H9 (cell line): ENCODE results near the gene ATP5F1B. TPM values are rescaled to one million over a fixed set of nuclear protein-coding genes. Genes with fewer than 3 reads are reported as not detected.

Source experiments
- DNase-seq: peaks from one replicate; pipeline ENCODE4 v3.0.0-alpha.2; 2017
- H2AFZ ChIP-seq: one replicate; pipeline ENCODE4 v1.6.1; 2013; ENCODE audit warnings: mild to moderate bottlenecking, low read length, control low read depth, moderate library complexity
- H2AK5ac ChIP-seq: 2 replicates; pipeline ENCODE4 v1.6.1; 2013; ENCODE audit warnings: low read length, control low read depth, mixed read lengths; ENCODE audit not compliant: insufficient read length
- H2BK120ac ChIP-seq: one replicate; pipeline ENCODE4 v1.6.1; 2013; ENCODE audit warnings: low read depth, mild to moderate bottlenecking, low read length, control low read depth, inconsistent platforms; ENCODE audit not compliant: poor library complexity, severe bottlenecking
- H2BK12ac ChIP-seq: 2 replicates; pipeline ENCODE4 v1.6.1; 2013; ENCODE audit warnings: low read length, control low read depth, mixed read lengths, low read depth; ENCODE audit not compliant: insufficient read length
- H2BK15ac ChIP-seq: 2 replicates; pipeline ENCODE4 v1.6.1; 2013; ENCODE audit warnings: low read depth, low read length, control low read depth
- H2BK20ac ChIP-seq: one replicate; pipeline ENCODE4 v1.6.1; 2013; ENCODE audit warnings: low read depth, mild to moderate bottlenecking, low read length, control low read depth, inconsistent platforms; ENCODE audit not compliant: poor library complexity, severe bottlenecking
- H2BK5ac ChIP-seq: 2 replicates; pipeline ENCODE4 v1.6.1; 2013; ENCODE audit warnings: low read length, control low read depth, mixed read lengths; ENCODE audit not compliant: insufficient read length
- H3K14ac ChIP-seq: 2 replicates; pipeline ENCODE4 v1.6.1; 2013; ENCODE audit warnings: low read length, control low read depth; ENCODE audit not compliant: insufficient read depth
- H3K18ac ChIP-seq: 2 replicates; pipeline ENCODE4 v1.6.1; 2013; ENCODE audit warnings: low read depth, mild to moderate bottlenecking, mixed read lengths, low read length, control low read depth; ENCODE audit not compliant: insufficient read length
- H3K23ac ChIP-seq: 2 replicates; pipeline ENCODE4 v1.6.1; 2013; ENCODE audit warnings: low read length, control low read depth, mixed read lengths, low read depth; ENCODE audit not compliant: insufficient read length
- H3K23me2 ChIP-seq: 2 replicates; pipeline ENCODE4 v1.6.1; 2013; ENCODE audit warnings: low read depth, mild to moderate bottlenecking, mixed read lengths, low read length, control low read depth; ENCODE audit not compliant: insufficient read length, poor library complexity, severe bottlenecking
- H3K27ac ChIP-seq: 2 replicates; pipeline ENCODE4 v1.5.1; 2013; ENCODE audit warnings: low read length, control low read depth, mixed read lengths, low read depth; ENCODE audit not compliant: insufficient read length
- H3K27me3 ChIP-seq: 2 replicates; pipeline ENCODE4 v1.6.1; 2013; ENCODE audit warnings: low read length, control low read depth, inconsistent platforms; ENCODE audit not compliant: insufficient read depth
- H3K4ac ChIP-seq: 2 replicates; pipeline ENCODE4 v1.6.1; 2013; ENCODE audit warnings: low read depth, mild to moderate bottlenecking, control low read depth, inconsistent platforms, low read length, moderate library complexity
- H3K4me1 ChIP-seq: 2 replicates; pipeline ENCODE4 v1.6.1; 2013; ENCODE audit warnings: low read length, control low read depth, inconsistent platforms; ENCODE audit not compliant: insufficient read depth
- H3K4me2 ChIP-seq: 2 replicates; pipeline ENCODE4 v1.6.1; 2013; ENCODE audit warnings: low read length, control low read depth, mixed read lengths; ENCODE audit not compliant: insufficient read length, insufficient read depth
- H3K56ac ChIP-seq: 2 replicates; pipeline ENCODE4 v1.6.1; 2013; ENCODE audit warnings: low read depth, mild to moderate bottlenecking, mixed read lengths, low read length, control low read depth; ENCODE audit not compliant: insufficient read length
- H3K79me1 ChIP-seq: 2 replicates; pipeline ENCODE4 v1.6.1; 2013; ENCODE audit warnings: low read depth, mild to moderate bottlenecking, moderate library complexity, low read length, control low read depth, inconsistent platforms; ENCODE audit not compliant: insufficient read depth, poor library complexity, severe bottlenecking
- H3K79me2 ChIP-seq: 2 replicates; pipeline ENCODE4 v1.6.1; 2013; ENCODE audit warnings: low read length, control low read depth, inconsistent platforms; ENCODE audit not compliant: insufficient read depth
- H3K9ac ChIP-seq: 2 replicates; pipeline ENCODE4 v1.6.1; 2013; ENCODE audit warnings: low read length, control low read depth, mixed read lengths; ENCODE audit not compliant: insufficient read length; ENCODE audit errors: extremely low read depth
- H3K9me3 ChIP-seq: one replicate; pipeline ENCODE4 v1.6.1; 2013; ENCODE audit warnings: low read depth, low read length, inconsistent platforms; ENCODE audit not compliant: control insufficient read depth
- H3T11ph ChIP-seq: one replicate; pipeline ENCODE4 v1.6.1; 2013; ENCODE audit warnings: mild to moderate bottlenecking, low read length, control low read depth, inconsistent platforms
- H4K20me1 ChIP-seq: one replicate; pipeline ENCODE4 v1.6.1; 2013; ENCODE audit not compliant: control insufficient read depth, insufficient read length, insufficient read depth
- H4K5ac ChIP-seq: 2 replicates; pipeline ENCODE4 v1.6.1; 2013; ENCODE audit warnings: low read depth, mild to moderate bottlenecking, mixed read lengths, low read length, control low read depth; ENCODE audit not compliant: insufficient read length
- H4K8ac ChIP-seq: replicated peaks from 2 replicates; pipeline ENCODE4 v1.6.1; 2013; ENCODE audit warnings: low read length, control low read depth, mixed read lengths, low read depth; ENCODE audit not compliant: insufficient read length
- H4K91ac ChIP-seq: 2 replicates; pipeline ENCODE4 v1.6.1; 2013; ENCODE audit warnings: low read depth, mild to moderate bottlenecking, moderate library complexity, mixed read lengths, low read length, control low read depth; ENCODE audit not compliant: insufficient read length
- H3K27ac Mint-ChIP-seq, 3 experiments: 2 replicates in 2 of 3; 3 replicates in 1 of 3; pipeline ENCODE4 v1.8.0; 2020 to 2021; ENCODE audit warnings: mixed read lengths in 3 of 3, mild to moderate bottlenecking in 1 of 3, moderate library complexity in 1 of 3
- H3K27me3 Mint-ChIP-seq: 2 replicates; pipeline ENCODE4 v1.8.0; 2021; ENCODE audit warnings: low read depth, mild to moderate bottlenecking, moderate library complexity, mixed read lengths
- H3K36me3 Mint-ChIP-seq, 3 experiments: 2 replicates in 2 of 3; 3 replicates in 1 of 3; pipeline ENCODE4 v1.8.0; 2020 to 2021; ENCODE audit warnings: low read depth in 3 of 3, mixed read lengths in 3 of 3; ENCODE audit not compliant: insufficient read depth in 1 of 3
- H3K4me1 Mint-ChIP-seq, 2 experiments: 2 replicates each; pipeline ENCODE4 v1.8.0; 2020; ENCODE audit warnings: mixed read lengths in 2 of 2
- H3K4me3 Mint-ChIP-seq, 2 experiments: 2 replicates in 1 of 2; 3 replicates in 1 of 2; pipeline ENCODE4 v1.8.0; 2020 to 2021; ENCODE audit warnings: mild to moderate bottlenecking in 2 of 2, mixed read lengths in 2 of 2, moderate library complexity in 1 of 2
- H3K9me3 Mint-ChIP-seq, 2 experiments: 2 replicates in 1 of 2; 3 replicates in 1 of 2; pipeline ENCODE4 v1.8.0; 2020; ENCODE audit warnings: mild to moderate bottlenecking in 2 of 2, mixed read lengths in 2 of 2, moderate library complexity in 1 of 2
- CTCF ChIP-seq: fragments of 200-600 bp; sonication (generic); conservative IDR thresholded peaks from 3 replicates; pipeline ENCODE4 v1.8.0; 2021; ENCODE audit warnings: antibody characterized with exemption, mild to moderate bottlenecking
- WGBS: extraction: QIAGEN DNeasy Blood & Tissue Kit; methylation state at CpG from one replicate; pipeline ENCODE4 v1.1.7; 2013; ENCODE audit warnings: missing lambda C conversion rate, low lambda C conversion rate, mixed read lengths; ENCODE audit not compliant: insufficient read length; ENCODE audit errors: extremely low coverage; 5-methylcytosine and 5-hydroxymethylcytosine counted together
- total RNA-seq: library from RNA; stranded (reverse); gene quantifications from 2 replicates; pipeline ENCODE4 v1.2.1, GENCODE V29; 2021

ATP5F1B gene
- total RNA-seq, 1 experiment from 2014 or later: 927 TPM

- no peak overlapping the region for H3K18ac ChIP-seq
- H4K20me1 ChIP-seq: no peaks in the 10 kb centered on the region
- Mint-ChIP-seq H3K27ac (no peak overlapping the region), H3K9me3 (no peaks in the 10 kb centered on the region), H3K36me3 (peaks cover 56 to 97% (median 82%) of the 10 kb centered on the region in 3 experiments), H3K4me3 (no peak overlapping the region), H3K27me3 (no peaks in the 10 kb centered on the region), H3K4me1 (no peaks in the 10 kb centered on the region)
- no peaks in the 10 kb centered on the region for H3K79me1 ChIP-seq
- H2BK20ac ChIP-seq: no peak overlapping the region
- no peak for DNase-seq
- H2BK120ac ChIP-seq: no peak overlapping the region
- no peak overlapping the region for H3T11ph ChIP-seq
- no peaks in the 10 kb centered on the region for H3K9me3 ChIP-seq
- WGBS: no CpG with 5 or more reads among the region's 3 CpGs
- H2BK15ac ChIP-seq: no peak overlapping the region
- no peak overlapping the region for H2AK5ac ChIP-seq
- no peak overlapping the region for H3K56ac ChIP-seq
- H3K23me2 ChIP-seq: no peaks in the 10 kb centered on the region
- H2BK12ac ChIP-seq: no peak overlapping the region
- no peak overlapping the region for H4K8ac ChIP-seq
- no peaks in the 10 kb centered on the region for H3K4me1 ChIP-seq
- H3K14ac ChIP-seq: no peak overlapping the region
- H3K27ac ChIP-seq: no peak overlapping the region
- H3K79me2 ChIP-seq: 0 out of 2 replicates have a peak, but pooled peaks cover 2% of the 10 kb centered on the region
- no peak overlapping the region for H2AFZ ChIP-seq
- no peak overlapping the region for H3K4me2 ChIP-seq
- H3K9ac ChIP-seq: no peak overlapping the region
- no peak overlapping the region for H3K4ac ChIP-seq
- no peaks in the 10 kb centered on the region for H3K27me3 ChIP-seq
- H4K91ac ChIP-seq: no peak overlapping the region
- H4K5ac ChIP-seq: no peak overlapping the region
- no peak overlapping the region for H3K23ac ChIP-seq
- no peak for TF ChIP-seq CTCF
- no peak overlapping the region for H2BK5ac ChIP-seq
Observed at GRCh38 chr12:56604355-56604754, 41.4 kb downstream of the ATP5F1B start.
